Neutrophil (primary cell): ENCODE measurements around the gene MEOX2.

Experiments used
- H3K27ac ChIP-seq: fragments of 200-600 bp; sonication (generic); 2 replicates; pipeline ENCODE4 v1.5.1; 2016; ENCODE audit warnings: mild to moderate bottlenecking, moderate library complexity
- H3K27me3 ChIP-seq: fragments of 200-600 bp; sonication (generic); 2 replicates; pipeline ENCODE4 v1.6.0; 2016; ENCODE audit warnings: mild to moderate bottlenecking
- H3K36me3 ChIP-seq: fragments of 200-600 bp; sonication (generic); 2 replicates; pipeline ENCODE4 v1.5.1; 2017
- H3K4me1 ChIP-seq, 2 experiments: fragments of 200-600 bp in 1 of 2; sonication (generic) in 1 of 2; 1 replicate in 1 of 2; 2 replicates in 1 of 2; pipeline versions ENCODE4 v1.5.1 to v1.6.1; 2013 to 2016; ENCODE audit warnings: low read depth in 1 of 2, low read length in 1 of 2, mild to moderate bottlenecking in 1 of 2, moderate library complexity in 1 of 2; ENCODE audit not compliant: control insufficient read depth in 1 of 2, insufficient read depth in 1 of 2
- H3K4me3 ChIP-seq, 2 experiments: fragments of 200-600 bp in 1 of 2; sonication (generic) in 1 of 2; 1 replicate in 1 of 2; 2 replicates in 1 of 2; pipeline ENCODE4 v1.5.1; 2013 to 2016; ENCODE audit warnings: low read depth in 1 of 2, low read length in 1 of 2, mild to moderate bottlenecking in 1 of 2, moderate library complexity in 1 of 2
- H3K9me3 ChIP-seq: fragments of 200-600 bp; sonication (generic); 2 replicates; pipeline ENCODE4 v1.5.1; 2016
- CTCF ChIP-seq: fragments of 200-600 bp; sonication (generic); IDR thresholded peaks from 2 replicates; pipeline ENCODE4 v1.5.1; 2016; ENCODE audit warnings: antibody characterized with exemption

The MEOX2 gene

GRCh38 chr7:15628876-15629275 lies 57.6 kb downstream of the MEOX2 start:
- H3K27me3 ChIP-seq = no peaks in the 10 kb centered on the region
- H3K9me3 ChIP-seq = no peaks in the 10 kb centered on the region
- H3K4me1 ChIP-seq = no peaks in the 10 kb centered on the region
- H3K36me3 ChIP-seq = no peaks in the 10 kb centered on the region
- no peak overlapping the region for H3K27ac ChIP-seq
- TF ChIP-seq CTCF = no peak
- H3K4me3 ChIP-seq = no peak overlapping the region

- no peaks in the 10 kb centered on the region for H3K36me3 ChIP-seq
Measured at GRCh38 chr7:15626041-15626440, 60.4 kb downstream of the MEOX2 start.

GRCh38 chr7:15625466-15625865 lies 61.0 kb downstream of the MEOX2 start:
- H3K4me1 ChIP-seq = no peaks in the 10 kb centered on the region
- H3K4me3 ChIP-seq = no peak overlapping the region
- no peak for TF ChIP-seq CTCF
- H3K27ac ChIP-seq = no peak overlapping the region
- no peaks in the 10 kb centered on the region for H3K27me3 ChIP-seq
- no peaks in the 10 kb centered on the region for H3K9me3 ChIP-seq
- no peaks in the 10 kb centered on the region for H3K36me3 ChIP-seq

More at GRCh38 chr7:15626041-15626440, 60.4 kb downstream of the MEOX2 start:
- H3K9me3 ChIP-seq = no peaks in the 10 kb centered on the region
- TF ChIP-seq CTCF = no peak
- H3K4me3 ChIP-seq = no peak overlapping the region
- no peak overlapping the region for H3K27ac ChIP-seq
- no peaks in the 10 kb centered on the region for H3K27me3 ChIP-seq
- H3K4me1 ChIP-seq = no peaks in the 10 kb centered on the region

- TF ChIP-seq CTCF = no peak
- Histone ChIP-seq H3K27ac (no peak overlapping the region), H3K36me3 (no peaks in the 10 kb centered on the region), H3K27me3 (no peaks in the 10 kb centered on the region), H3K9me3 (no peaks in the 10 kb centered on the region), H3K4me3 (no peak overlapping the region), H3K4me1 (no peaks in the 10 kb centered on the region)
Measured at GRCh38 chr7:15621468-15621867, 65.0 kb downstream of the MEOX2 start.

- Histone ChIP-seq H3K27ac (no peak overlapping the region), H3K4me1 (no peaks in the 10 kb centered on the region), H3K4me3 (no peak overlapping the region), H3K36me3 (no peaks in the 10 kb centered on the region), H3K27me3 (no peaks in the 10 kb centered on the region), H3K9me3 (no peaks in the 10 kb centered on the region)
- TF ChIP-seq CTCF = no peak
Measured at GRCh38 chr7:15620491-15621185, 65.8 kb downstream of the MEOX2 start.
